ENCODE data around the gene CABLES2. TPM values are rescaled to one million over a fixed set of nuclear protein-coding genes. Genes with fewer than 3 reads are reported as not detected.
A peak's percentile ranks its signal among the peaks of the same experiment; 100 is the strongest.

CABLES2 gene
- total and polyA plus RNA-seq, 2 donors (not counting 3 experiments of a cell fraction or from before 2014, with no cell fraction given): 7.8 to 9.9 TPM

GRCh38 chr20:62405108-62405980, 1.7 kb downstream of the CABLES2 start:
- Histone ChIP-seq H3K4me3 (replicated peaks in 1 of 3; ENCODE audit: insufficient read depth in 1 of 3, low read depth in 1 of 3, low read length in 3 of 3) (no peak overlapping the region), H3K9me3 (replicated peaks; ENCODE audit: control insufficient read depth, insufficient read depth, low read length) (no peaks in the 10 kb centered on the region), H3K9me1 (replicated peaks; ENCODE audit: control insufficient read depth, extremely low read depth, insufficient read depth, low read length) (no peaks in the 10 kb centered on the region), H3K79me2 (ENCODE audit: control insufficient read depth, insufficient read depth, low read length) (peaks cover 7% of the 10 kb centered on the region), H2AFZ (ENCODE audit: low read depth, low read length) (no peak overlapping the region), H3K36me3 (ENCODE audit: control insufficient read depth in 2 of 2, extremely low read depth in 1 of 2, insufficient read depth in 2 of 2, low read length in 2 of 2) (no peaks in the 10 kb centered on the region), H4K20me1 (replicated peaks; ENCODE audit: control insufficient read depth, extremely low read depth, insufficient read depth, low read length) (no peaks in the 10 kb centered on the region), H3K27ac (ENCODE audit: insufficient read depth, low read depth, low read length) (no peak overlapping the region), H3K4me1 (ENCODE audit: control insufficient read depth, extremely low read depth, insufficient read depth, low read length) (peaks cover 11% of the 10 kb centered on the region), H3K4me2 (ENCODE audit: insufficient read depth, low read length) (no peak overlapping the region), H3K9ac (replicated peaks; ENCODE audit: extremely low read depth, insufficient read depth, low read length) (no peak overlapping the region), H3K27me3 (ENCODE audit: control insufficient read depth in 2 of 2, insufficient read depth in 2 of 2, low read length in 2 of 2) (no peaks in the 10 kb centered on the region)
- TSS peak; percentile 16 for BruUV-seq (replicated peaks)
- FAIRE-seq (no peak), DNase-seq (ENCODE audit: low read depth, low spot score) (peak; percentile 24)
- intact Hi-C loops (cut with micrococcal nuclease): loop anchor here (1.0 to 5.0 kb wide), 3 partner anchors 48 to 212 kb away; partner anchors contain the start of gene ADRM1
- ChIA-PET POLR2A (no interaction called here), CTCF (interaction anchor here (1.0 kb wide), 1 partner anchor 23 kb away, joined by 5 read pairs; no protein-coding TSS in a partner anchor)
- dilution Hi-C loops (cut with MboI; ENCODE audit: extremely low pct_ligation_motif_present, low sequenced_read_pairs): no loop called here
- peak; percentile 62 to 77 for TF ChIP-seq CTCF (IDR thresholded peaks at IDR 0.05; ENCODE audit: extremely low read depth in 1 of 2, insufficient read depth in 1 of 2, low read depth in 1 of 2, low read length in 2 of 2)
- no peak for TF ChIP-seq MAX (IDR thresholded peaks at IDR 0.05; ENCODE audit: insufficient read depth, insufficient read length)

- no peak for TF ChIP-seq JUN (IDR thresholded peaks at IDR 0.05; ENCODE audit: borderline replicate concordance, insufficient read depth, insufficient read length, low read depth)
- no peak for TF ChIP-seq FOS (IDR thresholded peaks at IDR 0.05; ENCODE audit: borderline replicate concordance, insufficient read depth, low read length)
- no peak for TF ChIP-seq EZH2 (IDR thresholded peaks at IDR 0.05; ENCODE audit: borderline replicate concordance, low read depth, low read length, severe bottlenecking)
- TF ChIP-seq MYC (IDR thresholded peaks at IDR 0.05; ENCODE audit: low read depth, low read length): no peak
- TF ChIP-seq CTCF (IDR thresholded peaks at IDR 0.05; ENCODE audit: extremely low read depth in 1 of 2, insufficient read depth in 1 of 2, low read depth in 1 of 2, low read length in 2 of 2): no peak
- TF ChIP-seq POLR2A (IDR thresholded peaks at IDR 0.05; ENCODE audit: low read depth, low read length): no peak
- TF ChIP-seq POLR2AphosphoS5 (IDR thresholded peaks at IDR 0.05; ENCODE audit: insufficient read depth, low read depth, low read length): no peak
- TF ChIP-seq GATA2 (IDR thresholded peaks at IDR 0.05; ENCODE audit: insufficient read depth, insufficient read length, low read depth, low read length): no peak
- no peak for TF ChIP-seq MAX (IDR thresholded peaks at IDR 0.05; ENCODE audit: insufficient read depth, insufficient read length)
- ChIA-PET POLR2A (no interaction called here), CTCF (interaction anchor here (1.0 kb wide), 1 partner anchor 22 kb away, joined by 3 read pairs; no protein-coding TSS in a partner anchor)
- no peaks in the 10 kb centered on the region for H3K9me3 ChIP-seq (replicated peaks; ENCODE audit: control insufficient read depth, insufficient read depth, low read length)
- H3K4me1 ChIP-seq (ENCODE audit: control insufficient read depth, extremely low read depth, insufficient read depth, low read length): peaks cover 11% of the 10 kb centered on the region
- H3K9me1 ChIP-seq (replicated peaks; ENCODE audit: control insufficient read depth, extremely low read depth, insufficient read depth, low read length): no peaks in the 10 kb centered on the region
- intact Hi-C loops (cut with micrococcal nuclease) (loop anchor here (1.0 to 5.0 kb wide), 3 partner anchors 47 to 213 kb away; partner anchors contain the start of gene ADRM1), dilution Hi-C loops (cut with MboI; ENCODE audit: extremely low pct_ligation_motif_present, low sequenced_read_pairs) (no loop called here)
- no TSS peak for BruUV-seq (replicated peaks)
- H4K20me1 ChIP-seq (replicated peaks; ENCODE audit: control insufficient read depth, extremely low read depth, insufficient read depth, low read length): no peaks in the 10 kb centered on the region
- no peak overlapping the region for H3K4me2 ChIP-seq (ENCODE audit: insufficient read depth, low read length)
- H3K27me3 ChIP-seq (ENCODE audit: control insufficient read depth in 2 of 2, insufficient read depth in 2 of 2, low read length in 2 of 2): no peaks in the 10 kb centered on the region
- H3K79me2 ChIP-seq (ENCODE audit: control insufficient read depth, insufficient read depth, low read length): peaks cover 7% of the 10 kb centered on the region
- H3K9ac ChIP-seq (replicated peaks; ENCODE audit: extremely low read depth, insufficient read depth, low read length): no peak overlapping the region
- H3K36me3 ChIP-seq (ENCODE audit: control insufficient read depth in 2 of 2, extremely low read depth in 1 of 2, insufficient read depth in 2 of 2, low read length in 2 of 2): peaks cover 0 to 1% of the 10 kb centered on the region in 2 experiments
- no peak for DNase-seq (ENCODE audit: low read depth, low spot score)
- H3K27ac ChIP-seq (ENCODE audit: insufficient read depth, low read depth, low read length): no peak overlapping the region
- FAIRE-seq: no peak
- no peak overlapping the region for H2AFZ ChIP-seq (ENCODE audit: low read depth, low read length)
- no peak overlapping the region for H3K4me3 ChIP-seq (replicated peaks in 1 of 3; ENCODE audit: insufficient read depth in 1 of 3, low read depth in 1 of 3, low read length in 3 of 3)
These were observed 2.4 kb downstream of the CABLES2 start for GRCh38 chr20:62404761-62405107.
